GM19238 (cell line): Measurements from ENCODE around the gene TOMM22.

Experiments
- DNase-seq: peaks from one replicate; pipeline ENCODE4 v3.0.0; 2011; ENCODE audit warnings: low spot score; ENCODE audit not compliant: insufficient read length

Gene TOMM22

GRCh38 chr22:38696606-38697424 lies 15.1 kb downstream of the TOMM22 start:
- DNase-seq = no peak

DNA sequence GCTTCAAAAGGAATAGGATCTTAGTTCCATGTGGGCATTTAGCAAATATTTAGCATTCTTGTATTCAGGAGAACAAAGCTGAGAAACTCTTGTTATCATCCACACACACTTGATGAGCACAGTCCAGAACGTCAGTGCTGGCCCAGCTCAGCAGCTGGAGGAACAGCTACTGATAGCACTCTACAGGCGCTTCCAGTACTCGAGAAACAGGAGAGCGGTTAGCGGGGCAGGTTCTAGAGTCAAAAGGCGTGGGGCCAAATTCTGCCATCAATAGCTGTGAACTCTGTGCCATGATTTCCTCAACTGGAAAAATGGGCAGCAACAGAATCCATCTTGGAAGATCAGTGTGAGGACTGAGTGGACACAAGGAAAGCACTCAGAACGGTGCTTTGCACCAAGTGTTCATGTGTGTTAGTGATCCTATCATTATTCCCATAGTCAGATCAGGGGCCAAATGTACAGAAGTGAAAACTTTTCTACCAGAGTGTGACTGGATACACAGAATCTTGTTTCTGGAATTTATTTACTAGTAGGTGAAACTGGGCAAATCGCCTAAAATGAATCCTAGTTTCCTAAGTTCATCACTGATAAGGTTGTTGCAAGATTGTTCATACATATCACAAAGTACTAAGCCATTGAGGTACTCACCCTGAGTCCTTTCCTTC lies 15.8 kb downstream of the TOMM22 start:
- no peak for DNase-seq

DNA sequence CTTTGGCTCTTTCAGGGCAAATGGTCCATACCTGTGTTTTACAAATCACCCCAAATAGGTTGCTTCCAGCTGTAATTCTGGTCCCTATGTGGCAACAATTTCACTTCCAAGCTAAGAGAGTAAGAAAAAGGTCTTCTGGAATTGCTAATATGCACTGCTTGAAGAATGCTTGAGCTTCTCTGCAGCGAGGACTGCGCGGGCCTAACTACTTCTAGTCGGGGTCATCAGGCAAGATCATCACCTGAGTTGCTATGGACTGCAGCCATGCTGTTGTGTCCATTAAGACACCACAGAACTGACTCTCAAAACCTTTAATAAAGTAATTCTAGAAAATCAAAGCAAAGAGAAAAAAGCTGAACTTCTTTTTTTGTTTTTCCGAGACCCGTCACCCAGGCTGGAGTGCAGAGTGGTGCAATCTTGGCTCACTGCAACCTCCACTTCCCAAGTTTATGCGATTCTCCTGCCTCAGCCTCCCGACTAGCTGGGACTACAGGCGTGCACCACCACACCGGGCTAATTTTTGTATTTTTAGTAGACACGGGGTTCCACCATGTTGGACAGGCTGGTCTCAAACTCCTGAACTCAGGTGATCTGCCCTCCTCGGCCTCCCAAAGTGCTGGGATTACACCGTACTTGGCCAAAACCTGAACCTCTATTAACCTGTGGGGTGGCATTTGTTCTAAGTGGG lies 16.8 kb downstream of the TOMM22 start:
- no peak for DNase-seq

DNA sequence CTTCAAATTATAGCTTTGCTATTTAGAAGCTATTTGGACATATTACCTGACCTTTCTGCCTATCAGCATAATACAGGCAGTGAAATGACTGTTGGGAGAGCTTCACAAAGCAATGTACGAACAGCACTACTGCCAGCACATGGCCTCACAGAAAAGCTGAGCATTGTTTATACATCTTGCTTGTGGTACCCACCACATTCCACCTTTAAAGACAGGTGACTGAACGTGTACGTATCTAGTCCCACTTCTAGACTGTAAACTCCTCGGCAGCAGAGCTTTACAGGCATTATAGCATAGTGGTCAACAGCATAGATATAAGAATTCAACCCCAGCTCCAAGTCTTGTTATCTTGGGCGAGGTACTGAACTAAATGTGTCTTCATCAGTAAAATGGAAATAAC lies 17.4 kb downstream of the TOMM22 start:
- DNase-seq = no peak

- no peak for DNase-seq
Measured at GRCh38 chr22:38699784-38700183, 18.0 kb downstream of the TOMM22 start.

- peak; percentile 44 for DNase-seq
Measured at GRCh38 chr22:38700270-38700788, 18.6 kb downstream of the TOMM22 start.

DNA sequence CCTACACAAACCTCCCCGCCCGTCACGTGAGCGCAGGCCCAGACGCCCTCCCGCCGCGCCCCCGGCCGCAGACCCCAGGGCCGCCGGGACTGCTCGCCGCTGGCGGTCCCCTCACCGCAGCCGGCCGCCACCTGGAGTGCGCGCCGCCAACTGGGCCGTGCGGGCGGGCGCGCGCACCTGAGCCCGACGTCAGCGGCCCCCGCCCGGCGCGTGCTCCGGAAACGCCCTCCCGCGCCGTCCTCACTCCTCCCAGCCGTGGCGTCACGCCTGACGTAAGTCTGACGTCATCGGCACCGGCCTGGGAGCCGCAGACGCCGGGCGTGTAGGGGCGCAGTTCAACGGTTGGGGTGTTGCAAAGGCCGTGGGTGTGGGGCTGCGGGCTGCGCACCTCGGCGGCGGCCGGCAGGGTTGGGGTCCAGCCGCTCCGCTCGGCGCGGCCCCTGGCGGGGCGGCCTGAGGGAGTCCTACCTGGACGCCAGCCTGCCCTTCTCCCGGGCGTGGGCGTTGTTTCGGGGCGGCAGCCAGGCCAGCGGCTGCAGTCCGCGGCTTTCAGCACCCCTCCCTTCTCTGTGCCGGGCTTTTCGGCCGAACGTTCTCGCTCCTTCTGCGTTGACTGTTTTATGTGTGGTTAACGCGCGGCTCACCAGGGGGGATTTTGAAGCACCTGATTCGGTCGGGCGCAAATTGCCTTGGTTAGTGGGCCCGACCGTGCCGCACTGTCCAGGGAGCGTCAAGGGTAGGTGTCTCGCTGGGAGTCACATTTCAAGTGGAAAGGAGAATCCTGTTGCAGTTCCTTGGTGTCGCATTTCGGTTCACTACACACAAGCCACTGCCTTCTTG lies 19.3 kb downstream of the TOMM22 start, which contains the start of gene JOSD1:
TSS of gene JOSD1 (minus strand) at position 155 of the 840 bp plus-strand sequence. CDS start 956 bp downstream, outside the sequence.
- DNase-seq = peak; percentile 87

DNA sequence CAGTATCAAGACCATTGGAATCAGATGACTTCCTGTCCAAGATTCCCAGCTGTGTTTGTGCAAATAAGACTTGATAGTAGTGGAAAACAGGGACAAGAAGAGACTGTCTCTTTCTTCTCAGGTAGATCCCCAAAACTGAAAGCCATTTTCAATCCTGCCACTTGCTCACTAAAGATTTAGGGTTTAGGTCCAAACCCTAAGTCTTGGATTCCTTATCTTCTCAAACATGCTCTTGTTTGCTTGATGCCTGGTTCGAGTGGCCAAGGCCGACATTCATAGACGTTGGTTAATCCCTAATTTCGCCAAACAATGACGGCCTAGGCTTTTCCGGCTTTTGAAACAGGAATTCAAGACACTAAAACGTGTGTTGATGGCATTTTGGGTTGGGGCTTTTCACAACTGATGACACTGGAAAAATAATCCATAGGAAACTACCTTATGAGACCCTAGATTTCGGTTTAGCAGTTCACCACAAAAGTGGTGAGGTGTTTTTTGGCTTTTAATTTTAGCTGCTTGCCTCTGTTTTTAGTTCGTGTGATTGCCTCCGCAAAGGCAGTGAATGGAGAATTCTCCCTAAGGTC lies 23.0 kb downstream of the TOMM22 start:
- DNase-seq = no peak

DNA sequence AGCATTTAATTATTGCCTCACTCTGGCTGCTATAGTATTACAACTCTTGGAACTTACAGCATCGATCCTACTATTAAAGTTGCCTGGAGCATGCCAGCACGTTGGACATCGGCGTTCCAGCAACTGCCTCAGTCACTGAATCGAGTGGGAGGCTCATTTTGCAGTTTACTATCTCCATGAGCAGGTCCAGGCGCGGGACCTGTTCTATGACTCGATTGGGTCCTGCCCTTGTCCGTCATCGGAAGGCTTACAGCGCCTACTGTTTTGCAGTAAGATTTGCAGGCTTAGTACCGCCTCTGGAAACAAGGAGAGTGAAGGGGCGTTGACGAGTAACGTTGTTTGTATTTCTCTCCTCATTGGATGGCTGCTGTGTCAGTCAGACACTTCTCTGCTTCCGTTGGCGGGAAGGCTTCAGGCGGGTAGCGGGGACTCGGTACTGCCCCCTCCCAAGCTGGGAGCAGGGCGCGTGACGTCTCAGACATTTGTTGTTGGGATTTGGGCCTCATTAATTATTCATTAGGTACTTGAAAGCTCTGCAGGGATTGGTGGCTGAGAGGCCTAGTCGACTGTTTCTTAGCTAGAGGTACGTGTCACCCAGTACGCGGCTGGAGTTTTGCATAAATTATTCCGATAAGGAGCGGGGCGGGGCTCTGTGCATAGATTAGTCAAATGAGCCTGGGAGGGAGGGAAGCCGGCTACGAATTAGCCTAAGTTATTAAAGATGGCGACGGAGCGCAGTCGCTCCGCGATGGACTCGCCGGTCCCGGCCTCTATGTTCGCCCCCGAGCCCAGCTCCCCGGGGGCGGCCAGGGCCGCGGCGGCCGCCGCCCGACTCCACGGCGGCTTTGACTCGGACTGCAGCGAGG lies 23.7 kb downstream of the TOMM22 start, which contains the start of gene GTPBP1:
TSS of gene GTPBP1 (plus strand) at position 710 of the 866 bp plus-strand sequence. CDS start at position 722, 12 bp downstream.
- DNase-seq = peak; percentile 91

GRCh38 chr22:38706101-38706900 lies 24.5 kb downstream of the TOMM22 start:
- DNase-seq = peak; percentile 34

GRCh38 chr22:38706901-38707195 lies 25.1 kb downstream of the TOMM22 start:
- DNase-seq = no peak

DNA sequence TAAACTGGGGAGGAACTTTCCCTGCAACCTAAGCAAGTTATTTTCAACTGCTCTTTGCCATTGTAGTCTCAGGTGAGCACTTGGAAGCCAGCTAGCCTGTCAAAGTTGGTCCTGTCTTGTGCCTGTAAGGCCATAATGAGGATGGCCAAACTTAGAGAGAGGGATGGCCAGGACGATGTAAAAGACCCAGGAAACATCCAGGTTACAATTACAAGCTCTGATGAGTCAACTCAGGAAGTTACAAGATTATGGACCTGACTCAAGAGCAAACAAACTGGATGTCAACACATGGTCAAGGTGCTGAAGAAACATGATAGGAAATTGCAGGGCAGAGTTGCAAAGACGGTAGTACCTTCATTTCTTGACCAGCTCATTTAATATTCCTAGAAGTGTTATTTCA lies 25.6 kb downstream of the TOMM22 start:
- DNase-seq = no peak

- no peak for DNase-seq
Measured at GRCh38 chr22:38707984-38708383, 26.2 kb downstream of the TOMM22 start.

GRCh38 chr22:38709306-38709705 lies 27.5 kb downstream of the TOMM22 start:
- DNase-seq = no peak

DNA sequence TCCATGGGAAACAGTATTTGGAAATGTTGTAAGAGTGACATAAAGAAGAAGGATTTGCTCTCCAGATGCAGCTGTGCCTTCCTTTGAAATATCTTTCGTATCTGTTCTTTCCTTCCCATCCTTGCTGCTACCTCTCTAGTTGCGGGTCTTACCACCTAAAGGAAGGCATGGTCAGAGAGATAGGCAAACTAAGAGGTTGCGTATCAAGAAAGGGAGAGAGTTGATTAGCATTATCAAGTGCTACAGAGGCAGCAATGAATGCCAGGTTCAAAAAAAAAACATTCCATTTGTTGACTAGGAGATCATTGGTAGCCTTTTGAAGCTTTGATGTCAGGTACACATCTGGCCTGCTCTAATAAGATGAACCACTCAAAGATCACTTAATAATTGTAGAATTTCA lies 28.6 kb downstream of the TOMM22 start:
- no peak for DNase-seq

GRCh38 chr22:38710866-38711265 lies 29.1 kb downstream of the TOMM22 start:
- DNase-seq = no peak

DNA sequence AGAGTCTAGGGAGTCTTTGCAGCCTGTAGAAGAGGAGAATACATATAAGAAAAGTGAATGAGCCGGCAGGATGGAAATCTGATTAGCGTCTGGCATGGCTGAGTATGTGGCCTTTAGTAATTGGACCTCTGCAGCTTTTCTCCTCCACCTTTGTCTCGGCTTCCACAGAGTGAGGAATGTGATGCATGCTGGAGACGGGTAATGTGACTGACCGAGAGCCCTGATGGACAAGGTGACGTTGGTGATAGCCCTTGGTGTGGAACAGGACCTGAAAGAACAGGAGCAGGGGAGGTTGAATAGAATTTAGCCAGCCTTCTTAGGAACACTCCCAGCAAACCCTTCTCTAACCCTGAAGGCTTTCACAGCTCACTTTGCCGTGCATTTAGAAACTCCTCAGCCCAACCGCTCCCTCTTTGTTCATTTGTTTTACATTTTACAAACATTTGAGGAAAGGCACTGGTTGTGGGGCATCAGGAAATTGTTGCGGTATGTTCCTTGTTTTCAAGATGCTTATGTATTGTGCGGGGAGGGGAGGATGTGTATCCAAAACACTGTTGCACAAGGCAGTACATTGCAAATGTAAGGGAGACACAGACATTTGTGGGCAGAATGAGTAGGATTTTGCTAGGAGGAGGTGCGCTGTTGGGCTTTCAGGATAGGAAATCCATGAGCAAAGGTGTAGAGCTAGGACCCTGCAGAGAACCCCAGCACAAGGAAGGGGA lies 30.9 kb downstream of the TOMM22 start:
- DNase-seq = no peak

- no peak for DNase-seq
Measured at GRCh38 chr22:38713921-38714320, 32.2 kb downstream of the TOMM22 start.
